Caco-2 (cell line): ENCODE data around the gene TMEM150C. TPM values are rescaled to one million over a fixed set of nuclear protein-coding genes. Genes with fewer than 3 reads are reported as not detected.

Experiments used
- BruUV-seq: library from RNA; stranded (reverse); fragments of 400-500 nt; replicated peaks from 2 replicates; lab custom pipeline; 2021; lab: Mats Ljungman, UMichigan
- CTCF ChIA-PET: fragments of 300-600 bp; sonication (Branson Sonifier 250); formaldehyde crosslinking; loops from one replicate; lab custom pipeline; 2022; ENCODE audit warnings: antibody characterized with exemption; lab: Charles Lee
- POLR2A ChIA-PET: fragments of 300-600 bp; sonication (Branson Sonifier 250); formaldehyde crosslinking; loops from one replicate; lab custom pipeline; 2022; ENCODE audit warnings: antibody characterized with exemption; lab: Charles Lee
- DNase-seq, 2 experiments: peaks; one replicate each; pipeline versions ENCODE4 v3.0.0 to v3.0.0-alpha.2; 2020 to 2022
- H3K27me3 ChIP-seq: replicated peaks from 2 replicates; pipeline ENCODE4 v1.6.0; 2011; ENCODE audit warnings: low read length; ENCODE audit not compliant: control insufficient read depth, insufficient read depth
- H3K36me3 ChIP-seq: 2 replicates; pipeline ENCODE4 v1.5.1; 2011; ENCODE audit warnings: low read length; ENCODE audit not compliant: control insufficient read depth, insufficient read depth
- H3K4me1 ChIP-seq: fragments of 250-450 bp; sonication (Bioruptor Pico); 2 replicates; pipeline ENCODE4 v1.5.1; 2020; ENCODE audit warnings: mild to moderate bottlenecking
- H3K4me3 ChIP-seq: 2 replicates; pipeline ENCODE4 v1.5.1; 2011; ENCODE audit warnings: low read depth, mild to moderate bottlenecking, control low read depth, low read length
- H3K9me3 ChIP-seq: fragments of 250-450 bp; sonication (Bioruptor Pico); 2 replicates; pipeline ENCODE4 v1.5.1; 2020; ENCODE audit warnings: mild to moderate bottlenecking, moderate library complexity
- H3K27ac Mint-ChIP-seq: one replicate; pipeline ENCODE4 v1.8.0; 2022; ENCODE audit warnings: mixed read lengths; ENCODE audit not compliant: unreplicated experiment
- H3K27me3 Mint-ChIP-seq: one replicate; pipeline ENCODE4 v1.8.0; 2022; ENCODE audit warnings: mixed read lengths; ENCODE audit not compliant: insufficient read depth, unreplicated experiment
- H3K36me3 Mint-ChIP-seq: one replicate; pipeline ENCODE4 v1.8.0; 2022; ENCODE audit warnings: mild to moderate bottlenecking, mixed read lengths; ENCODE audit not compliant: insufficient read depth, unreplicated experiment
- H3K4me1 Mint-ChIP-seq: one replicate; pipeline ENCODE4 v1.8.0; 2022; ENCODE audit warnings: low read depth, mixed read lengths; ENCODE audit not compliant: unreplicated experiment
- H3K4me3 Mint-ChIP-seq: one replicate; pipeline ENCODE4 v1.8.0; 2022; ENCODE audit warnings: mild to moderate bottlenecking, moderate library complexity, mixed read lengths; ENCODE audit not compliant: unreplicated experiment
- H3K9me3 Mint-ChIP-seq: one replicate; pipeline ENCODE4 v1.8.0; 2022; ENCODE audit warnings: mixed read lengths; ENCODE audit not compliant: unreplicated experiment
- intact Hi-C: fragments of 100-400 bp; cut with micrococcal nuclease; formaldehyde crosslinking; loops from one replicate; pipeline ENCODE4 v1.10.0; 2022; ENCODE audit not compliant: unreplicated experiment
- total RNA-seq: library from RNA; stranded (reverse); gene quantifications from 2 replicates; pipeline ENCODE4 v1.2.3, GENCODE V29; 2022
- TF ChIP-seq, protein P1 (sequence below), 2 experiments: fragments of 200-600 bp in 1 of 2; IDR thresholded peaks; 1 replicate in 1 of 2; 2 replicates in 1 of 2; pipeline versions ENCODE4 v1.5.1 to v1.8.0; 2011 to 2022; ENCODE audit warnings: antibody characterized with exemption in 1 of 2, control low read depth in 1 of 2, inconsistent platforms in 1 of 2, low read depth in 1 of 2, low read length in 1 of 2, mild to moderate bottlenecking in 1 of 2, moderate library complexity in 1 of 2; ENCODE audit not compliant: insufficient read depth in 1 of 2, severe bottlenecking in 1 of 2, unreplicated experiment in 1 of 2

Gene TMEM150C
- total RNA-seq, 1 experiment from 2014 or later = 5.7 TPM

DNA sequence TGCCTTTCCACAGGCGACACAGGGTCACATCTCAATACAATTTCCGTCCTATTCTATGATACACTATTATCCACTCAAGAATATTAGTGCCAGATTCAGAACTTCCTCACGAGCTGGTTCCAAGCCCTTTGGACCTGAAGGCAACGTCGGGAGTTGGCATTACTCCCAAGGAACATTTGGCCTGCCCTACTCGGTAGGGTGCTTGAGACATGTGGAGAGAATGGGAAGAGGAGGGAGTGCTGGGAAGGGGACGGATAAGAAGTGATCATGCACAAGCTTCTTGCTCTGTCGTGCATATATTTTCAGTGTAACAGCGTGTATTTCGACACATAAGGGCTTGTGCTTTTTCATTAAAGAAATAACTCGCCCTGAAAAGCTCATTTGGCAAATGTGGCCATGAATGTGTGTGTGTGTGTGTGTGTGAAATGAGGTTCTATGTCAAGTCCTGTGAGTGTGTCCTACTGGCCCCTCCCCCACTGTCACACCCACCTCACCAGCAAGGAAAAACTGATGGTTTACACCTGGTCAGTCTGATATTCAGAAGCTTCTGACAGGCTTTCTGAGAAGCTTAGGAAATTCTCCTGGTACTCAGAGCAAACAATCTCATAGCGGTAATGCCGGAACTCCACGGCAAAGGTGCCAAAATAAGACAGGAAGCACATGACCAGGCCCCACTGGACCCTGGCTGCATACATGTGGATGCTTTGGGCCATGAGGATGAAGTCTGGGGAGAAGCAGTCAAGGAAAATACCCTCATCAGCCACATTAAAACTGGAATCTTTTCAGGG is 76.6 kb downstream of the TMEM150C start:
- BruUV-seq = no TSS peak
- POLR2A ChIA-PET = no interaction called here

DNA sequence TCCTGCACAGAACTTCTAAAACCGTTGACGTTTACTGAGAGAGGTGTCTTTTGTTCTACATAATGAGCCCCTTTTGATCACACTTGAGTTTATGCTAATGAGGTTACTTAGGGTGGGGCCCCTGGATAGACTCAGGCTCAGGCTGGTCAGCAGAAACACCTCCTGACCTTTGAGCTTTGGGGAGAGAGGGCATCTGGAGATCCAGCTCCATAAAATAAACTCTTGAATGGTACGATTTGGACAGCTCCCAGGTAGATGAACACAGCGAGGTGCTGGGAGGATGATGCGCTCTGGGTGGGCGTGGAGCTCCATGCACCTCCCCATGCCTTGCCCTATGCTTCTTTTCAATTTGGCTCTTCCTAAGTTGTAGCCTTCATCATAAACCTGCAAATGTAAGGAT is 79.4 kb downstream of the TMEM150C start:
- no peaks in the 10 kb centered on the region for H3K9me3 ChIP-seq
- no TSS peak for BruUV-seq
- ChIA-PET CTCF (no interaction called here), POLR2A (no interaction called here)
- no peak overlapping the region for H3K4me3 ChIP-seq
- no peaks in the 10 kb centered on the region for H3K4me1 Mint-ChIP-seq
- H3K9me3 Mint-ChIP-seq = no peaks in the 10 kb centered on the region
- peaks cover 5% of the 10 kb centered on the region for H3K4me1 ChIP-seq
- no peaks in the 10 kb centered on the region for H3K36me3 Mint-ChIP-seq
- TF ChIP-seq, protein P1, sequence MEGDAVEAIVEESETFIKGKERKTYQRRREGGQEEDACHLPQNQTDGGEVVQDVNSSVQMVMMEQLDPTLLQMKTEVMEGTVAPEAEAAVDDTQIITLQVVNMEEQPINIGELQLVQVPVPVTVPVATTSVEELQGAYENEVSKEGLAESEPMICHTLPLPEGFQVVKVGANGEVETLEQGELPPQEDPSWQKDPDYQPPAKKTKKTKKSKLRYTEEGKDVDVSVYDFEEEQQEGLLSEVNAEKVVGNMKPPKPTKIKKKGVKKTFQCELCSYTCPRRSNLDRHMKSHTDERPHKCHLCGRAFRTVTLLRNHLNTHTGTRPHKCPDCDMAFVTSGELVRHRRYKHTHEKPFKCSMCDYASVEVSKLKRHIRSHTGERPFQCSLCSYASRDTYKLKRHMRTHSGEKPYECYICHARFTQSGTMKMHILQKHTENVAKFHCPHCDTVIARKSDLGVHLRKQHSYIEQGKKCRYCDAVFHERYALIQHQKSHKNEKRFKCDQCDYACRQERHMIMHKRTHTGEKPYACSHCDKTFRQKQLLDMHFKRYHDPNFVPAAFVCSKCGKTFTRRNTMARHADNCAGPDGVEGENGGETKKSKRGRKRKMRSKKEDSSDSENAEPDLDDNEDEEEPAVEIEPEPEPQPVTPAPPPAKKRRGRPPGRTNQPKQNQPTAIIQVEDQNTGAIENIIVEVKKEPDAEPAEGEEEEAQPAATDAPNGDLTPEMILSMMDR (IDR thresholded peaks at IDR 0.05; ENCODE audit: insufficient read depth in 1 of 2, low read depth in 1 of 2, low read length in 1 of 2, severe bottlenecking in 1 of 2, unreplicated experiment in 1 of 2) = no peak
- intact Hi-C loops = no loop called here
- no peak overlapping the region for H3K4me3 Mint-ChIP-seq
- DNase-seq = no peak
- H3K27me3 ChIP-seq = no peaks in the 10 kb centered on the region
- H3K27me3 Mint-ChIP-seq = no peaks in the 10 kb centered on the region
- H3K27ac Mint-ChIP-seq = no peak overlapping the region
- H3K36me3 ChIP-seq = no peaks in the 10 kb centered on the region

More for the DNA sequence above, 76.6 kb downstream of the TMEM150C start:
- H3K9me3 Mint-ChIP-seq = no peaks in the 10 kb centered on the region
- CTCF ChIA-PET = no interaction called here
- Histone ChIP-seq H3K36me3 (no peaks in the 10 kb centered on the region), H3K27me3 (no peaks in the 10 kb centered on the region), H3K4me1 (no peaks in the 10 kb centered on the region), H3K4me3 (no peak overlapping the region), H3K9me3 (no peaks in the 10 kb centered on the region)
- H3K27ac Mint-ChIP-seq = no peak overlapping the region
- H3K36me3 Mint-ChIP-seq = no peaks in the 10 kb centered on the region
- no peak overlapping the region for H3K4me3 Mint-ChIP-seq
- no peaks in the 10 kb centered on the region for H3K27me3 Mint-ChIP-seq
- peaks cover 4% of the 10 kb centered on the region for H3K4me1 Mint-ChIP-seq
- DNase-seq = no peak
- TF ChIP-seq, protein P1 (IDR thresholded peaks at IDR 0.05; ENCODE audit: insufficient read depth in 1 of 2, low read depth in 1 of 2, low read length in 1 of 2, severe bottlenecking in 1 of 2, unreplicated experiment in 1 of 2) = no peak
- intact Hi-C loops = no loop called here

DNA sequence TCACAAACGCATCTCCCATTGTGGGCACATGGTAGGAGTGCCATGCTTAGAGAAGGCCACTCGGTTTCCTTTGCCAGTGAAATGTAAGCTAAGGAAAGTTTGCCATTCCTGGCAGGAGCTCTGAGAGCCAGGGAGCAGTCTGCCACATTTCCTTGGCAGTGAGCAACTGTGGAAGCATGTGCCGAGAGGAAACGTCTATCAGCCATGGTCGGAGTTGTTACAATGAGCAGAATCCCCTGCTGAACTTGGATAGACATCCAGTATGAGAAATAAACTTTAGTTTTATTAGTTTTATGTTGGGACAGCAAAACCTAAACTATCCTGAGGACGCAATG is 80.3 kb downstream of the TMEM150C start:
- BruUV-seq = no TSS peak
- Mint-ChIP-seq H3K4me1 (peaks cover 6% of the 10 kb centered on the region), H3K4me3 (no peak overlapping the region), H3K27me3 (no peaks in the 10 kb centered on the region), H3K36me3 (peaks cover 6% of the 10 kb centered on the region), H3K27ac (no peak overlapping the region), H3K9me3 (no peaks in the 10 kb centered on the region)
- Histone ChIP-seq H3K9me3 (no peaks in the 10 kb centered on the region), H3K4me3 (no peak overlapping the region), H3K4me1 (peaks cover 5% of the 10 kb centered on the region), H3K36me3 (no peaks in the 10 kb centered on the region), H3K27me3 (no peaks in the 10 kb centered on the region)
- CTCF ChIA-PET = no interaction called here
- POLR2A ChIA-PET = no interaction called here
- TF ChIP-seq, protein P1 (IDR thresholded peaks at IDR 0.05; ENCODE audit: insufficient read depth in 1 of 2, low read depth in 1 of 2, low read length in 1 of 2, severe bottlenecking in 1 of 2, unreplicated experiment in 1 of 2) = no peak
- intact Hi-C loops = no loop called here
- DNase-seq = no peak
